ENCODE measurements around the gene OPCML. TPM values are rescaled to one million over a fixed set of nuclear protein-coding genes. Genes with fewer than 3 reads are reported as not detected.

Gene OPCML
- total RNA-seq, 1 donor from 2014 or later, result not detected

- Histone ChIP-seq H3K27me3 (no peaks in the 10 kb centered on the region), H3K4me3 (no peak overlapping the region), H3K9me3 (no peaks in the 10 kb centered on the region), H3K4me1 (no peaks in the 10 kb centered on the region), H3K36me3 (no peaks in the 10 kb centered on the region), H3K27ac (no peak overlapping the region)
- TF ChIP-seq POLR2AphosphoS5 (IDR thresholded peaks at IDR 0.05; ENCODE audit: insufficient read depth in 1 of 2, low read depth in 1 of 2) (no peak), POLR2A (IDR thresholded peaks at IDR 0.05) (no peak), CTCF (IDR thresholded peaks at IDR 0.05) (no peak)
- intact Hi-C loops (cut with DNase I), result no loop called here
- DNase-seq (ENCODE audit: extremely low spot score in 2 of 2), result no peak
Observed at GRCh38 chr11:132463295-132464002, 1068.9 kb downstream of the OPCML start.

GRCh38 chr11:132459736-132460135 lies 1072.6 kb downstream of the OPCML start:
- intact Hi-C loops (cut with DNase I), result no loop called here

GRCh38 chr11:132457445-132457844 lies 1074.9 kb downstream of the OPCML start:
- Histone ChIP-seq H3K27ac (no peak overlapping the region), H3K9me3 (no peaks in the 10 kb centered on the region), H3K27me3 (no peaks in the 10 kb centered on the region), H3K4me3 (no peak overlapping the region), H3K36me3 (no peaks in the 10 kb centered on the region), H3K4me1 (no peaks in the 10 kb centered on the region)
- DNase-seq (ENCODE audit: extremely low spot score in 2 of 2), result no peak
- TF ChIP-seq CTCF (IDR thresholded peaks at IDR 0.05) (no peak), POLR2A (IDR thresholded peaks at IDR 0.05) (no peak), POLR2AphosphoS5 (IDR thresholded peaks at IDR 0.05; ENCODE audit: insufficient read depth in 1 of 2, low read depth in 1 of 2) (no peak)
- intact Hi-C loops (cut with DNase I), result no loop called here

More at GRCh38 chr11:132459736-132460135, 1072.6 kb downstream of the OPCML start:
- Histone ChIP-seq H3K36me3 (no peaks in the 10 kb centered on the region), H3K27ac (no peak overlapping the region), H3K4me3 (no peak overlapping the region), H3K9me3 (no peaks in the 10 kb centered on the region), H3K4me1 (no peaks in the 10 kb centered on the region), H3K27me3 (no peaks in the 10 kb centered on the region)
- no peak for DNase-seq (ENCODE audit: extremely low spot score in 2 of 2)
- TF ChIP-seq POLR2A (IDR thresholded peaks at IDR 0.05) (no peak), POLR2AphosphoS5 (IDR thresholded peaks at IDR 0.05; ENCODE audit: insufficient read depth in 1 of 2, low read depth in 1 of 2) (no peak), CTCF (IDR thresholded peaks at IDR 0.05) (no peak)

- no peak for TF ChIP-seq POLR2AphosphoS5 (IDR thresholded peaks at IDR 0.05; ENCODE audit: insufficient read depth in 1 of 2, low read depth in 1 of 2)
- H3K4me3 ChIP-seq, result no peak overlapping the region
- H3K36me3 ChIP-seq, result no peaks in the 10 kb centered on the region
- no peaks in the 10 kb centered on the region for H3K4me1 ChIP-seq
- intact Hi-C loops (cut with DNase I), result no loop called here
- no peak overlapping the region for H3K27ac ChIP-seq
- no peaks in the 10 kb centered on the region for H3K9me3 ChIP-seq
- no peaks in the 10 kb centered on the region for H3K27me3 ChIP-seq
- DNase-seq (ENCODE audit: extremely low spot score in 2 of 2), result no peak
Observed at GRCh38 chr11:132456751-132457328, 1075.5 kb downstream of the OPCML start.

GRCh38 chr11:132455044-132455443 lies 1077.3 kb downstream of the OPCML start:
- no peak for TF ChIP-seq POLR2AphosphoS5 (IDR thresholded peaks at IDR 0.05; ENCODE audit: insufficient read depth in 1 of 2, low read depth in 1 of 2)
- TF ChIP-seq CTCF (IDR thresholded peaks at IDR 0.05), result no peak
- no peak for TF ChIP-seq POLR2A (IDR thresholded peaks at IDR 0.05)
- Histone ChIP-seq H3K9me3 (no peaks in the 10 kb centered on the region), H3K27ac (no peak overlapping the region), H3K4me3 (no peak overlapping the region), H3K36me3 (no peaks in the 10 kb centered on the region), H3K27me3 (no peaks in the 10 kb centered on the region), H3K4me1 (no peaks in the 10 kb centered on the region)
- no peak for DNase-seq (ENCODE audit: extremely low spot score in 2 of 2)
- intact Hi-C loops (cut with DNase I), result no loop called here

Data from vagina (tissue), 2 donors.